HG02973 (cell line): Measurements from ENCODE around the gene CCNY.
A peak's percentile ranks its signal among the peaks of the same experiment; 100 is the strongest.

Experiments
- ATAC-seq: cut with Tn5 transposase; IDR thresholded peaks from one replicate; pipeline ENCODE4 v1.9.1; 2021; ENCODE audit warnings: moderate library complexity; ENCODE audit not compliant: unreplicated experiment

CCNY gene

GRCh38 chr10:35545878-35546590, 209.7 kb downstream of the CCNY start:
- ATAC-seq = no peak

- no peak for ATAC-seq
Observed at GRCh38 chr10:35546824-35547225, 210.5 kb downstream of the CCNY start.

- no peak for ATAC-seq
Observed at GRCh38 chr10:35552650-35553342, 216.5 kb downstream of the CCNY start.

GRCh38 chr10:35554036-35554435, 217.7 kb downstream of the CCNY start:
- no peak for ATAC-seq

GRCh38 chr10:35554461-35555056, 218.2 kb downstream of the CCNY start:
- ATAC-seq = peak; percentile 58

- ATAC-seq = no peak
Observed at GRCh38 chr10:35555962-35556930, 219.9 kb downstream of the CCNY start.

GRCh38 chr10:35558276-35558675, 222.0 kb downstream of the CCNY start:
- no peak for ATAC-seq

GRCh38 chr10:35559416-35559815, 223.1 kb downstream of the CCNY start:
- no peak for ATAC-seq

GRCh38 chr10:35561715-35562114, 225.4 kb downstream of the CCNY start:
- ATAC-seq = no peak

- ATAC-seq = no peak
Observed at GRCh38 chr10:35562427-35562826, 226.1 kb downstream of the CCNY start.

GRCh38 chr10:35563261-35563891, 227.1 kb downstream of the CCNY start:
- peak; percentile 66 for ATAC-seq

- ATAC-seq = no peak
Observed at GRCh38 chr10:35564341-35564968, 228.1 kb downstream of the CCNY start.

GRCh38 chr10:35565602-35566081, 229.3 kb downstream of the CCNY start:
- no peak for ATAC-seq

GRCh38 chr10:35567951-35568350, 231.6 kb downstream of the CCNY start:
- no peak for ATAC-seq

GRCh38 chr10:35568483-35569015, 232.2 kb downstream of the CCNY start:
- ATAC-seq = no peak

- no peak for ATAC-seq
Observed at GRCh38 chr10:35569111-35569707, 232.9 kb downstream of the CCNY start.

- ATAC-seq = no peak
Observed at GRCh38 chr10:35569836-35570235, 233.5 kb downstream of the CCNY start.

GRCh38 chr10:35570397-35570796, 234.1 kb downstream of the CCNY start:
- no peak for ATAC-seq

- no peak for ATAC-seq
Observed at GRCh38 chr10:35572583-35572982, 236.3 kb downstream of the CCNY start.
